HG02884 (cell line): Measurements from ENCODE around the gene PANX3.

Experiments
- ATAC-seq: cut with Tn5 transposase; IDR thresholded peaks from one replicate; pipeline ENCODE4 v1.9.1; 2021; ENCODE audit warnings: mild to moderate bottlenecking, moderate library complexity; ENCODE audit not compliant: unreplicated experiment

PANX3 gene

GRCh38 chr11:124612567-124613246, 1.5 kb downstream of the PANX3 start:
- no peak for ATAC-seq

GRCh38 chr11:124618863-124619262, 7.6 kb downstream of the PANX3 start:
- no peak for ATAC-seq

DNA sequence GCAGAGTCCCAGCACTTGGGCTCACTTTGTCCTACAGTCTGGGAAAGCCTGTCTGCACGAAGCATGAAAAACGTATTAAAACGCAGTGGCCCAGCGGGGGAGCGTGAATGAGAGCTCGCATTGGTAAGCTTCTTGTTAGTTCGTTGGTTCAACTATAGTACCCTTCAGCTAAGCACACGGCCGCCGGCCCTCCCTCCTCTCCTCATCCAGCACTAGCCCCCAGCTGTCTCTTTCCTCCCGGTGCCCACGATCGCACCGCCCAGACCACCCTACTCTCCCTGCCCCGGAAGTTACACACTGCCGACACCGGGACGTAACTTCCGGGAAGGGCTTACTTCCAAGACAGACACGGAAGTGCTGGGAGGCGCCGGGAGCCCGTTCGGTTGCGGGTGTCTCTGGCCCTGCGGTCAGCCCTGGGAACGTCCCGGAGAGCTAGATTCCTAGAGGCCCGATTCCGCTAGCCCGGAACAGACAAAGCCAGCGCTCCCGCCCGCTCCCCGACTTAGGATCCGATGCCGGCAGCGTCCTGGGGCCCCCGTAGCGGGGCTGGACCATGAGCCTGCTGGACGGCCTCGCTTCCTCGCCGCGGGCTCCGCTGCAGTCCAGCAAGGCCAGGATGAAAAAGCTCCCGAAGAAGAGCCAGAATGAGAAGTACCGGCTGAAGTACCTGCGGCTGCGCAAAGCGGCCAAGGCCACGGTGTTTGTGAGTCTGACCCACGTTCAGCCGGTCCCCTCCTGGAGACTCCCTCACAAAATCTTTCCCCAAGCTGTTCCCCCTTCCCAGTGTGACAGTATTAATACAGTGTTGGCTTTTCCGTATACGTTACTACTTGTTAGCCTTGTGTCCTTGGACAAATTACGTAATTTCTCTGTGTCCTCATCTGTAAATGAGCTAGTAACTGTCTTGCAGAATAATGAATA, 11.6 kb downstream of the PANX3 start, which contains the start of gene TBRG1:
TBRG1 (plus strand) TSS at position 334 of the 921 bp plus-strand sequence; CDS start at position 554, 220 bp downstream.
- ATAC-seq = peak; percentile 98

DNA sequence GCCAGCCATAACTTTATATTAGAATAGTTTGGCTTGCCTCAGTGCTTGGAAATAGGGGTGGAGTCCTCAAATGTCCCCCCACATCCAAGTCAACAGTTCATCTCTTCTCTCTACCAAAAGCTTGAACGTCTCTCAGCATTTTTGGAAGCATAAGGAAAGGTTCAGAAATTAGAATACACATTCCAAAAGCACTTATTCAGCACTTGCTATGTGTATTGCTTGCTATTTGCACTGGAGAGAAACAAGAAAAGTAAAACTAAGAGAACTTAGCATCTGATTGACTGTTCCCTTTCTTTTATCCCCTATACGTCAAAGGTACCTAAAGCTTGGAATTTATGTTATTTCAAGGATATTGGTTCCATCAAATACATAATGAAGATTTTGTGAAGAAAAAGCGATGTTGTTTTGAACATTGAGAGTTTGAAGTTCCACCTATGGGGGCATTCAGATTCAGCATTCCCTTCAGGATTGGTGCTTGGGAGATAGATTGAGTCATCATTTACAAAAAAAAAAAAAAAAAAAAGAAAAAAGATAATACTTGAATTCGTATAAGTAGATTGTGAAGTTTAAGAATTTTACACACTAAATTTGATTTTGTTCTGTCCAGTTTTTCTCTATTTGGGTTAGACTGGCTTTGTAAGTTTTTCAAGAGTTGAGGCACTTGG, 12.8 kb downstream of the PANX3 start:
- no peak for ATAC-seq

DNA sequence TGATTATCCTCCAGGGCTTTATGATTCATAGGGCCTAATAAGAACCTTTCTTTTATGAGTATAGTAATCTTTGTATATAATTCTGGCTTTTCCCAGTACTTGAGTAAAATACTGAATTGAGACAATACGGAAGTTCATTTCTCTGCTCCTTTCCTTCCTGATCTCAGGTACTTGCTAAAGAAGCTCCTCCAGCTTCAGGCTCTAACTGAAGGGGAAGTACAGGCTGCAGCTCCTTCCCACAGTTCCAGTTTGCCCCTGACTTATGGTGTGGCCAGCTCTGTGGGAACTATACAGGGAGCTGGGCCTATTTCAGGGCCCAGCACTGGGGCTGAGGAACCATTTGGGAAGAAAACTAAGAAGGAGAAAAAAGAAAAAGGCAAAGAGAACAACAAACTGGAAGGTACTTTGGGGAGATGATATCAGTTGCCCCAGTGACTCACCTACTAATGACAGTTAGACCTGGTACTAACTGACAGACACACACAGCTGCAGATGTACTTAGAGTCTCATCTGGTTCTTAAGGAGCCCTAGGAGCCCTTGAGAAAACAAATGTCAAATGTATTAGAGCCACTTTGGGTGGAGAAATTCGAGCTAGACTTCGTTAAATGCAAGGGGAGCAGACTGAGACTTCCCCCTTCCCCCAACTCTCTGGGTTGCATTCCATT, 14.4 kb downstream of the PANX3 start:
- ATAC-seq = no peak

DNA sequence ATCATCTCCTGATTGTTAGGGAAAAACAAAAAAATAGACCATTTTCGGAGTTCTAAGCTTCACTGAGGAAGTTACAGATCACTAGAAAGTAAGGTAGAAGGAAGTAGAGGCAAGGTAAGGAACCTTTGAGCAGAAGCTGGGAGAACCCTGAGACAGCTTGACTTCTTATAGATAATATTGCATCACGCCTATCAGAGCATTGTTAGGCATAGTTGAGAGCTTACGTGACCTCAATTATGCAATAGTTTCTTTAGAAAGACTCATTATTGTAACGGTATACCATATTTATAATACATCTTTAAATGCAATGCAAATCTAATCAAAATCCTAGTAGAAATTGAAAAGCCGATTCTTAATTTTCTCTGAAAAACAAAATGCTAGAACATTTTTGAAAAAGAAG, 16.3 kb downstream of the PANX3 start:
- no peak for ATAC-seq

- ATAC-seq = no peak
Observed at GRCh38 chr11:124629961-124630360, 18.7 kb downstream of the PANX3 start.

- no peak for ATAC-seq
Observed at GRCh38 chr11:124633355-124633754, 22.1 kb downstream of the PANX3 start.

GRCh38 chr11:124635932-124636331, 24.7 kb downstream of the PANX3 start:
- ATAC-seq = no peak

- no peak for ATAC-seq
Observed at GRCh38 chr11:124638500-124638899, 27.3 kb downstream of the PANX3 start.

- no peak for ATAC-seq
Observed at GRCh38 chr11:124639186-124639585, 28.0 kb downstream of the PANX3 start.

DNA sequence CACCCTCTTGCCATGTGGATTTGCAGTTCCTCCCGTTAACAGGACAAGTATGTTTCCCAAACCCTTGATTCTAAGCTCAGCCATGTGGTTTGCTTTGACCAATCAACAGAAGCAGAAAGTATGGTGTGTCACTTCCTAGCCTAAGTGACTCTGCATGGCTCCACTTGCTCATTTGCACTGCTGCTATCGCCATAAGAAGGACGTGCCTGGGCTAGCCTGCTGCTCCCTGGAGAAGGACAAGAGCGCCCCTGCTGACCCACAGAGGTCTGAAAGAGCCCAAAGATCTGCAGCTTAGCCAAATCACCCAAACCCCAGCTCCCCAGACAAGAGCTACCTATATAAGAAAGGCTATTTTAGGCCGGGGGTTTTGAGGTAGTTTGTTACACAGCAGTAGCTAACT, 29.4 kb downstream of the PANX3 start:
- ATAC-seq = no peak

DNA sequence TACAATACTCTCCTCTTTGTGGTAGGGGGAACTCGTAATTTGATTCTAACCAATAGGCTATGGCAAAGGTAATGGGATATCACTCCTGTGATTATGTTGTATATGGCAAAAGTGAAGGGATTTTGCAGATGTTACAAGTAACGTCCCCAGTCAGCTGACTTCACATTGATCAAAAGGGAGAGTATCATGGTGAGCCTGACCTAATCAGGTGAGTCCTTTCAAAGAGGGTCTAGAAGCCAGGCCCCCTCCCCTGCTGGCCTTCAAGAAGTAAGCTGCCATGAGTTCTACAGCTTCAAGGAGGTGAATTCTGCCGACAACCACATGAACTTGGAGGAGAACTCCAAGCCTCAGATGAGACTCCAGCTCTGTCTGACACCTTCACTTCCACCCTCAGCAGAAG, 31.4 kb downstream of the PANX3 start:
- ATAC-seq = no peak

GRCh38 chr11:124643042-124643604, 31.9 kb downstream of the PANX3 start:
- no peak for ATAC-seq

DNA sequence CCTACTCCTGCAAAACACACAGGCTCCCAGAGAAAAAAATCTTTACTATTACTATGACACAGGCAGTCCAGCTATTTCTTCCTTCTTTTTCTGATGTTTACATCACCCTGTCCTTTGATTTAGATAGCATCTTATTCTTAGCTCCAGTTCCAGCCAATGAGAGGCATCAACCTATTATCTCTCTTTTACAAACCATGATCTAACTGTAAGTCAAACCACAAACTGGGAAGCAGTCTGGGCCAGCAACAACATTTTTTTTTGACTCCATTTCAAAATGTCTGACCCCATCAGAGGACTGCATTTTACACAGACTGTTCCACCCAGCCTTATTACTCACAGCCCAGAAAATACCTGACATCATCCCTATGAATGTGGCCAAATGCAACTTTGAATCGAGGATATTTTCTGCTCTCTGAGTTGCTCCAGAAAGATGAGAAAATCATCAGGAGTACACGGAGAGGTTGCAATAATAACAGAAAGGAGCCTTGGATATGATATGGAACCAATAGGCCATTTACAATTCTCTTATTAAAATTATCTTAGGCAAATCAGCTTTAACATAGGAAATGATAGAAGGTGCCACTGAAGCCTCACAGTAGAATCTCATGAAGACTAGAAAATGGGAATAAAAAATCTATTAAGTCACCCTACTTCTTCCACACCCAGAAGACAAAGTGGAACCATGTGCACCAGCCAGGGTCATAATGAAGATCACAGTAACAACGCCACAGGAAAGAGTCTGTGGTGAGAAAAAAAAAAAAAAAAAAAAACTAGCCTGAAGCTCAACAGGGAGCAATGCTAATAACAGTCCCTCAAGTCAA, 32.6 kb downstream of the PANX3 start:
- no peak for ATAC-seq

DNA sequence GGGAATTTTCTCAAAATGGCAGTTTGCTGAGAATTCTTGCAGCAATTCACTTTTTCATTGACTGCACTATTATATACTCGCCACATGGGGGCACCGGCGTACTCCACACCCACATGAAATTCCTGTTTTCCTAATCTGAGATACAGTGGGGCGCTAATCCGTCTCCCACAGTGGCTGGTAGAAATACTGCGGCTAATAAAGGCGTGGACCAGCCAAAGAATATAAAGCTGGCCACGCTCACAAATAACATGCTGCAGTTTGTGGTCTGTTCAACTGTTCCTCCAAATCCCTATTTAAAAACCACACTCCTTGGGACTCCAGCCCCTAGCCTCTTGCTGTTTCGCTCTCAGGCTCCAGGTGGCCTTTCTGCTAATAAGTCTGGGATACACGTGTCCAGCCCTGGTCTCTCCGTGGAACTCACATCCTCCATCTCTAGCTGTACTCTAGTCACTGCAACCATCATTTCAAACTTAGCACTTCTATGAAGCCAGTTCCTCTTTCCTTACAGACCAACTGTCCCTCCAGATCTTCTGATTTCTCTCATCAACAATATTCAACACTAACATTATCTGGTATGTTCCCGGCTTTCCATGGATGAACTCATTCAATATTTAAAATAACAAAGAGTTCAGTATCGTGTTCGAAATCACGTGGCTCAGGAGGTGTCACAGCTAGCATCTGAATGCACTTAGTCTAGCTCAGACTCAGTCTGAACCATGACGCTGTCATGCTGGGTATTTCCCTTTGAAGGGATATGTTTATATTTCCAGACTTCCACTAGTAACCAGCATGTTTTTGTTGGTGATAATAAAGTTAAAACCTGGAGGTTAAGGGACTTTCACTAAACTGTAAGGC, 33.4 kb downstream of the PANX3 start:
- ATAC-seq = peak; percentile 69

DNA sequence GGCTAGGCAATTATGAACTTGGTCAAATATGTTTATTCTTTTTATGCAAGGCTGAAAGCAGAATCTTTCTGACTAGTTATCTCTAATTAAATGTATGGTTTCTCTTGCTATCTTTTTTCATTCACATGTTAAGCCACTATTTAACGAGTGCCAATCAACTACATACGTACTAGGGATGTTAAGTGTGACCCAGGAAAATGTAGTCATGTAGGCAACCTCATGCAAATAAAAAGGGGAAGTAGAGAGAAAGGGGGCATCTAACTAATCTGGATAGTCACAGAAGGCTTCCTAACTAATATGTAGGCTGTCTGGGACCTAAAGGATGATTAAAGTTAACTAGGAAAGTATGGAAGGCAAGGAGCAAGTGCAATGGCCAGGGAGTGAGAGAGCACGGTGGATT, 34.9 kb downstream of the PANX3 start:
- no peak for ATAC-seq

DNA sequence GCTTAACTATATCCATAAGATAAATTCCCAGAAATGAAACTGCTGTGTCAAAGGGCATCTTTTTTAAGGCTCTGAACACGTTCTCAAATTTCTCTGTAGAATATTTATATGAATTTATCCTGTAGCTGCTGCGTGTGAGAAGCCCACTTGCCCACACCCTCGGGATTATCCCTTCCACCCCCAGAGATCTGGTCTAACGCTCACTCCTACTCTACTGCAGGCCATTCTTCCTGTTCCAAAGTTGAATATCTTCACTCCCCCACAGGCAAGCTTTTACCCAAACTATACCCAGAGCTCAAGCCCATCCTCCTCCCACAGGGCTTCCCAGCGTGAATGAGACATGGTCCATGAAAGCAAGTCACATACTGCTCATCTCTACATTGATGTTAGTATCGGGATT, 37.4 kb downstream of the PANX3 start:
- ATAC-seq = no peak
